NK-92 treated with Interleukin-12 subunit alpha and Interleukin-12 subunit beta, amount 100 ng/mL, for 24 hours (cell line): Measurements from ENCODE around the gene ANKRD28.
"Not testable (repeated sequence)": the region's sequence is repeated elsewhere in the genome, so short reads cannot be mapped to it uniquely, and the experiment has no call there.

Experiments used
- DNase-seq: peaks from one replicate; lab custom pipeline; 2025; lab: John Stamatoyannopoulos, UW

The ANKRD28 gene

GRCh38 chr3:15771444-15771843 lies 26.3 kb downstream of the ANKRD28 start:
- DNase-seq: no peak

- DNase-seq: no peak
Observed at GRCh38 chr3:15769256-15769915, 28.4 kb downstream of the ANKRD28 start.

GRCh38 chr3:15768421-15769255 lies 29.1 kb downstream of the ANKRD28 start:
- DNase-seq: no peak

- no peak for DNase-seq
Observed at GRCh38 chr3:15766406-15766805, 31.4 kb downstream of the ANKRD28 start.

- no peak for DNase-seq
Observed at GRCh38 chr3:15758295-15758694, 39.5 kb downstream of the ANKRD28 start.

- no peak for DNase-seq
Observed at GRCh38 chr3:15757824-15758223, 40.0 kb downstream of the ANKRD28 start.

GRCh38 chr3:15756505-15756904 lies 41.3 kb downstream of the ANKRD28 start:
- no peak for DNase-seq

GRCh38 chr3:15755780-15756179 lies 42.0 kb downstream of the ANKRD28 start:
- no peak for DNase-seq

GRCh38 chr3:15755181-15755580 lies 42.6 kb downstream of the ANKRD28 start:
- DNase-seq: no peak

- DNase-seq: no peak
Observed at GRCh38 chr3:15754047-15754446, 43.7 kb downstream of the ANKRD28 start.

GRCh38 chr3:15753056-15753710 lies 44.6 kb downstream of the ANKRD28 start:
- DNase-seq: no peak

- DNase-seq: no peak
Observed at GRCh38 chr3:15750879-15751278, 46.9 kb downstream of the ANKRD28 start.

- DNase-seq: no peak
Observed at GRCh38 chr3:15750143-15750542, 47.6 kb downstream of the ANKRD28 start.

- DNase-seq: not testable (repeated sequence)
Observed at GRCh38 chr3:15745896-15746295, 51.9 kb downstream of the ANKRD28 start.

GRCh38 chr3:15744176-15744575 lies 53.6 kb downstream of the ANKRD28 start:
- DNase-seq: no peak

GRCh38 chr3:15743587-15744009 lies 54.2 kb downstream of the ANKRD28 start:
- no peak for DNase-seq

- DNase-seq: not testable (repeated sequence)
Observed at GRCh38 chr3:15742236-15742635, 55.5 kb downstream of the ANKRD28 start.

GRCh38 chr3:15738616-15739005 lies 59.2 kb downstream of the ANKRD28 start:
- DNase-seq: not testable (repeated sequence)

GRCh38 chr3:15731024-15731423 lies 66.8 kb downstream of the ANKRD28 start:
- no peak for DNase-seq

- no peak for DNase-seq
Observed at GRCh38 chr3:15728766-15729165, 69.0 kb downstream of the ANKRD28 start.

- no peak for DNase-seq
Observed at GRCh38 chr3:15726881-15727280, 70.9 kb downstream of the ANKRD28 start.

- DNase-seq: no peak
Observed at GRCh38 chr3:15726043-15726442, 71.7 kb downstream of the ANKRD28 start.

GRCh38 chr3:15724446-15724845 lies 73.3 kb downstream of the ANKRD28 start:
- no peak for DNase-seq
